Measurements from ENCODE around the gene CTIF.

The CTIF gene

DNA sequence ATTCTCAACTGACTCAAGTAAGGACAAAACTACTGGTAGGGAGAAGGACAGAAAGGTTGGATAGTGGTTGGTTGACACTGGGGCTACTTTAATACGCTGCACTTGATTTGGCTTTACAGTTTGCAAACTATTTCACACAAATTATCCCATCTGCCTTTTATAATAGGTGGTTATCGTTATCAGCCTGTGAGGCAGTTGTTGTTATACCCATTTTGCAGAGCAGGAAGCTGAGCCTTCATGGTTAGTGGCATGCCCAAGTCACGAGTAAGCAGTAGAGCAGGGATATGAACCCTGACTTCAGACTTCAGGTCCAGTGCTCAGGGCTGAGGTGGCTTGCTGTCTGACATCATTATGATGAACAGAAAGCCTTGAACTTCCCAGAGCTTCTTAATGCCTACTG is 5.3 kb downstream of the CTIF start:
- Histone ChIP-seq H3K79me2 (ENCODE audit: low read length) (peaks cover 30% of the 10 kb centered on the region), H3K4me1 (ENCODE audit: low read length) (peaks cover 5% of the 10 kb centered on the region), H2AFZ (ENCODE audit: low read depth, low read length) (no peak overlapping the region), H3K9ac (ENCODE audit: low read length) (no peak overlapping the region), H4K20me1 (ENCODE audit: insufficient read depth, low read length) (peaks cover 74% of the 10 kb centered on the region), H3K27ac (ENCODE audit: low read length) (no peak overlapping the region), H3K36me3 (replicated peaks; ENCODE audit: low read depth, low read length) (peaks cover 4% of the 10 kb centered on the region), H3K27me3 (ENCODE audit: low read depth, low read length) (no peaks in the 10 kb centered on the region), H3K9me3 (ENCODE audit: insufficient read depth, low read length) (no peaks in the 10 kb centered on the region), H3K4me3 (ENCODE audit: low read length) (no peak overlapping the region), H3K4me2 (ENCODE audit: low read length) (no peak overlapping the region)
- TF ChIP-seq, protein P1, sequence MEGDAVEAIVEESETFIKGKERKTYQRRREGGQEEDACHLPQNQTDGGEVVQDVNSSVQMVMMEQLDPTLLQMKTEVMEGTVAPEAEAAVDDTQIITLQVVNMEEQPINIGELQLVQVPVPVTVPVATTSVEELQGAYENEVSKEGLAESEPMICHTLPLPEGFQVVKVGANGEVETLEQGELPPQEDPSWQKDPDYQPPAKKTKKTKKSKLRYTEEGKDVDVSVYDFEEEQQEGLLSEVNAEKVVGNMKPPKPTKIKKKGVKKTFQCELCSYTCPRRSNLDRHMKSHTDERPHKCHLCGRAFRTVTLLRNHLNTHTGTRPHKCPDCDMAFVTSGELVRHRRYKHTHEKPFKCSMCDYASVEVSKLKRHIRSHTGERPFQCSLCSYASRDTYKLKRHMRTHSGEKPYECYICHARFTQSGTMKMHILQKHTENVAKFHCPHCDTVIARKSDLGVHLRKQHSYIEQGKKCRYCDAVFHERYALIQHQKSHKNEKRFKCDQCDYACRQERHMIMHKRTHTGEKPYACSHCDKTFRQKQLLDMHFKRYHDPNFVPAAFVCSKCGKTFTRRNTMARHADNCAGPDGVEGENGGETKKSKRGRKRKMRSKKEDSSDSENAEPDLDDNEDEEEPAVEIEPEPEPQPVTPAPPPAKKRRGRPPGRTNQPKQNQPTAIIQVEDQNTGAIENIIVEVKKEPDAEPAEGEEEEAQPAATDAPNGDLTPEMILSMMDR (IDR thresholded peaks at IDR 0.05; ENCODE audit: low read depth, low read length), result no peak
- no peak for TF ChIP-seq EZH2phosphoT487 (IDR thresholded peaks at IDR 0.05; ENCODE audit: low read depth)

- H4K20me1 ChIP-seq (ENCODE audit: insufficient read depth, low read length), result peaks cover 77% of the 10 kb centered on the region
- H2AFZ ChIP-seq (ENCODE audit: low read depth, low read length), result no peak overlapping the region
- H3K27ac ChIP-seq (ENCODE audit: low read length), result no peak overlapping the region
- no peaks in the 10 kb centered on the region for H3K9me3 ChIP-seq (ENCODE audit: insufficient read depth, low read length)
- H3K79me2 ChIP-seq (ENCODE audit: low read length), result peaks cover 26% of the 10 kb centered on the region
- H3K27me3 ChIP-seq (ENCODE audit: low read depth, low read length), result no peaks in the 10 kb centered on the region
- TF ChIP-seq EZH2phosphoT487 (IDR thresholded peaks at IDR 0.05; ENCODE audit: low read depth), result no peak
- TF ChIP-seq, protein P1 (IDR thresholded peaks at IDR 0.05; ENCODE audit: low read depth, low read length), result no peak
- H3K4me3 ChIP-seq (ENCODE audit: low read length), result no peak overlapping the region
- H3K9ac ChIP-seq (ENCODE audit: low read length), result no peak overlapping the region
- H3K4me2 ChIP-seq (ENCODE audit: low read length), result no peak overlapping the region
- H3K4me1 ChIP-seq (ENCODE audit: low read length), result peaks cover 12% of the 10 kb centered on the region
- H3K36me3 ChIP-seq (replicated peaks; ENCODE audit: low read depth, low read length), result peaks cover 4% of the 10 kb centered on the region
Measured at GRCh38 chr18:48544661-48545415, 6.0 kb downstream of the CTIF start.

- Histone ChIP-seq H3K4me3 (ENCODE audit: low read length) (no peak overlapping the region), H3K36me3 (replicated peaks; ENCODE audit: low read depth, low read length) (peaks cover 4% of the 10 kb centered on the region), H3K27me3 (ENCODE audit: low read depth, low read length) (no peaks in the 10 kb centered on the region), H3K9ac (ENCODE audit: low read length) (no peak overlapping the region), H3K4me2 (ENCODE audit: low read length) (no peak overlapping the region), H4K20me1 (ENCODE audit: insufficient read depth, low read length) (peaks cover 82% of the 10 kb centered on the region), H3K9me3 (ENCODE audit: insufficient read depth, low read length) (no peaks in the 10 kb centered on the region), H3K4me1 (ENCODE audit: low read length) (peaks cover 13% of the 10 kb centered on the region), H3K79me2 (ENCODE audit: low read length) (peaks cover 24% of the 10 kb centered on the region), H2AFZ (ENCODE audit: low read depth, low read length) (no peak overlapping the region), H3K27ac (ENCODE audit: low read length) (no peak overlapping the region)
- TF ChIP-seq, protein P1 (IDR thresholded peaks at IDR 0.05; ENCODE audit: low read depth, low read length), result no peak
- no peak for TF ChIP-seq EZH2phosphoT487 (IDR thresholded peaks at IDR 0.05; ENCODE audit: low read depth)
Measured at GRCh38 chr18:48545757-48546321, 7.0 kb downstream of the CTIF start.

GRCh38 chr18:48546396-48546795 is 7.6 kb downstream of the CTIF start:
- no peak overlapping the region for H3K4me3 ChIP-seq (ENCODE audit: low read length)

More at GRCh38 chr18:48546396-48546795, 7.6 kb downstream of the CTIF start:
- H3K27me3 ChIP-seq (ENCODE audit: low read depth, low read length), result no peaks in the 10 kb centered on the region
- peaks cover 86% of the 10 kb centered on the region for H4K20me1 ChIP-seq (ENCODE audit: insufficient read depth, low read length)
- H3K27ac ChIP-seq (ENCODE audit: low read length), result no peak overlapping the region
- no peaks in the 10 kb centered on the region for H3K9me3 ChIP-seq (ENCODE audit: insufficient read depth, low read length)
- H3K4me1 ChIP-seq (ENCODE audit: low read length), result peaks cover 11% of the 10 kb centered on the region
- H3K79me2 ChIP-seq (ENCODE audit: low read length), result peaks cover 22% of the 10 kb centered on the region
- H3K4me2 ChIP-seq (ENCODE audit: low read length), result no peak overlapping the region
- H3K9ac ChIP-seq (ENCODE audit: low read length), result no peak overlapping the region
- peaks cover 4% of the 10 kb centered on the region for H3K36me3 ChIP-seq (replicated peaks; ENCODE audit: low read depth, low read length)
- no peak overlapping the region for H2AFZ ChIP-seq (ENCODE audit: low read depth, low read length)
- TF ChIP-seq EZH2phosphoT487 (IDR thresholded peaks at IDR 0.05; ENCODE audit: low read depth), result no peak
- TF ChIP-seq, protein P1 (IDR thresholded peaks at IDR 0.05; ENCODE audit: low read depth, low read length), result no peak
